ENCODE measurements around the gene AFP.

AFP gene

GRCh38 chr4:73436674-73437557 is 895 bp downstream of the AFP start:
- no peak for DNase-seq (ENCODE audit: low read depth)

GRCh38 chr4:73437558-73437956 is 1.5 kb downstream of the AFP start:
- TF ChIP-seq CTCF (conservative IDR thresholded peaks at IDR 0.05; ENCODE audit: low read depth, low read length) = no peak
- H3K4me3 ChIP-seq (ENCODE audit: low read depth, low read length) = no peak overlapping the region
- DNase-seq (ENCODE audit: low read depth) = no peak

More at GRCh38 chr4:73436674-73437557, 895 bp downstream of the AFP start:
- no peak overlapping the region for H3K4me3 ChIP-seq (ENCODE audit: low read depth, low read length)
- no peak for TF ChIP-seq CTCF (conservative IDR thresholded peaks at IDR 0.05; ENCODE audit: low read depth, low read length)

- H3K4me3 ChIP-seq (ENCODE audit: low read depth, low read length) = no peak overlapping the region
- DNase-seq (ENCODE audit: low read depth) = no peak
- TF ChIP-seq CTCF (conservative IDR thresholded peaks at IDR 0.05; ENCODE audit: low read depth, low read length) = no peak
These were observed 2.0 kb downstream of the AFP start for GRCh38 chr4:73438048-73438447.

GRCh38 chr4:73438582-73439215 is 2.7 kb downstream of the AFP start:
- H3K4me3 ChIP-seq (ENCODE audit: low read depth, low read length) = no peak overlapping the region
- DNase-seq (ENCODE audit: low read depth) = no peak
- no peak for TF ChIP-seq CTCF (conservative IDR thresholded peaks at IDR 0.05; ENCODE audit: low read depth, low read length)

- DNase-seq (ENCODE audit: low read depth) = no peak
- TF ChIP-seq CTCF (conservative IDR thresholded peaks at IDR 0.05; ENCODE audit: low read depth, low read length) = no peak
These were observed 3.4 kb downstream of the AFP start for GRCh38 chr4:73439445-73439844.

GRCh38 chr4:73439991-73440390 is 4.0 kb downstream of the AFP start:
- H3K4me3 ChIP-seq (ENCODE audit: low read depth, low read length) = no peak overlapping the region
- no peak for DNase-seq (ENCODE audit: low read depth)
- no peak for TF ChIP-seq CTCF (conservative IDR thresholded peaks at IDR 0.05; ENCODE audit: low read depth, low read length)

More at GRCh38 chr4:73439445-73439844, 3.4 kb downstream of the AFP start:
- H3K4me3 ChIP-seq (ENCODE audit: low read depth, low read length) = no peak overlapping the region
